SK-N-MC (cell line): Measurements from ENCODE around the gene SERINC2.

Experiments
- DNase-seq: peaks from one replicate; pipeline ENCODE4 v3.0.0-alpha.2; 2011; ENCODE audit warnings: low read depth, low spot score
- H3K27ac ChIP-seq: fragments of 200-600 bp; sonication (generic); 2 replicates; pipeline ENCODE4 v1.5.1; 2016; ENCODE audit warnings: mixed run types
- H3K36me3 ChIP-seq: fragments of 200-600 bp; sonication (generic); 2 replicates; pipeline ENCODE4 v1.6.1; 2017; ENCODE audit warnings: antibody characterized with exemption, low read length, mixed read lengths; ENCODE audit not compliant: insufficient read depth
- H3K4me3 ChIP-seq: fragments of 200-600 bp; sonication (generic); 2 replicates; pipeline ENCODE4 v1.5.1; 2016
- H3K9ac ChIP-seq: fragments of 200-600 bp; sonication (generic); 2 replicates; pipeline ENCODE4 v1.8.0; 2017; ENCODE audit warnings: mixed run types, mixed read lengths; ENCODE audit not compliant: insufficient read length
- H3K9me3 ChIP-seq: fragments of 200-600 bp; sonication (generic); 2 replicates; pipeline ENCODE4 v1.6.1; 2017; ENCODE audit warnings: low read depth, mild to moderate bottlenecking, antibody characterized with exemption, low read length, moderate library complexity, mixed read lengths
- EZH2 ChIP-seq: fragments of 200-600 bp; sonication (generic); IDR thresholded peaks from one replicate; pipeline ENCODE4 v1.6.1; 2017; ENCODE audit warnings: antibody characterized with exemption
- FOXP2 ChIP-seq: optimal IDR thresholded peaks from 2 replicates; pipeline ENCODE3; 2011; ENCODE audit warnings: mild to moderate bottlenecking, moderate library complexity; ENCODE audit not compliant: insufficient read depth; ENCODE audit errors: extremely low read length, control extremely low read depth
- POLR2AphosphoS5 ChIP-seq: IDR thresholded peaks from 2 replicates; pipeline ENCODE4 v1.6.1; 2012; ENCODE audit warnings: mild to moderate bottlenecking, low read depth, low read length, borderline replicate concordance

The SERINC2 gene

DNA sequence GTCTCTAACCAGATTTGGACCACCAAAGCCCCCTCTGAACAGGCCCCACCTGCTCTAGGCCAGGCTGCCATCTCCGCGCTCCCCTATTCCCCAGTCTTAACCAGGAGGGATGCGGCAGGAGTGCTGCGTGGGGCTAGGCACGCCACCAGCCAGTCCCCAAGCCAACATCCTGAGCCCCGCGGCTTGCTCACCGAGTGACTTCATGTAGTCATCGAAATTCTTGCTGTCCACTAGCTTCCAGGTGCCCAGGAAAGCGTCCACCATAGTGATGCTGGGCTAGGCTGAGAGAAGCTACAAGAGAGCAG lies 40.3 kb upstream of the SERINC2 start:
- Histone ChIP-seq H3K36me3 (no peaks in the 10 kb centered on the region), H3K9me3 (no peaks in the 10 kb centered on the region), H3K4me3 (peak overlapping the region; percentile 77; the same call in 1 of the 2 replicates), H3K27ac (no peak overlapping the region), H3K9ac (no peak overlapping the region)
- TF ChIP-seq EZH2 (no peak), FOXP2 (no peak), POLR2AphosphoS5 (no peak)
- no peak for DNase-seq

DNA sequence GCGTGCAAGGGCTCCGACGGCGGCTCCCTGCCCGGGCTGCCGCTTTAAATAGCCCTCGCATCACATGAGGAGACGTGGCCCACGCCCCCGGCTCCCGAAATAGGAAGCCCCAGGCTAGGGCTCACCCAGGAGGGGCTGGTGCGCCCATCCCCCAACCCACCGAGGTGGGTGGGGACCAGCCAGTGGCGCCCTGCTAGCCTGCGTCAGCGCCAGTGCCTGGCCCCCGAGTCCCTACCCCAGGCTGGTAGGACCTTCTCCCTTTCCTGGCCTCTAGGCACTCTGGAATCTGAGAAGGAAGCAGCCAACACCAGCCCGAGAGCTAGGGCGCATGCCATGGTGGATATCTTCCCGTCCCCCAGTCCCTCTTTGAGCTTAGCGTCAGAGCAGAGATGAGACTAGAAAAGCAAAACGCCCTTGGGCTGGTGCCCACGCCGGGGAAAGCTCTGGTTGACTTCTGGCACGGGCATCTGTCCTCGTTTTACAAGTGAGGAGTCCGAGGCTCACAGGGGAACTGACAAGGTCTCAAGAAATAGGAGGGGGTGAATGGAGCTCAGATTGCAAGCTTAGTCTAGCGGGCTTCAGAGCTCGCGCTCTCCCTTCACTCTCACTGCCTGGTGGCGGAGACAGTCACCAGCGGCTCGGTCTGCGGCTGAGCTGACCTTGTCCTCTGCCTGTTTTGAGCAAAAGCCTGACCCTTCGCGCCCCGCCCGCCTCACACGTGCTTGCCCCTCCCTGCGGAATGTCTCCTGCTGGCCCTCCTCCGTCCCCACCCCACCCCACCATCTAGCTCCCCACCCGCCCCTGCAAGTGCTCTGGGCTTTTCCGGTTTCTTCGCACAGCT lies 39.7 kb upstream of the SERINC2 start, which contains the start of gene FABP3:
TSS of gene FABP3 (minus strand) at position 21 of the 841 bp plus-strand sequence. CDS start 62 bp downstream, outside the sequence.
- H3K27ac ChIP-seq = no peak within 1 kb of the TSS
- DNase-seq = no peak

DNA sequence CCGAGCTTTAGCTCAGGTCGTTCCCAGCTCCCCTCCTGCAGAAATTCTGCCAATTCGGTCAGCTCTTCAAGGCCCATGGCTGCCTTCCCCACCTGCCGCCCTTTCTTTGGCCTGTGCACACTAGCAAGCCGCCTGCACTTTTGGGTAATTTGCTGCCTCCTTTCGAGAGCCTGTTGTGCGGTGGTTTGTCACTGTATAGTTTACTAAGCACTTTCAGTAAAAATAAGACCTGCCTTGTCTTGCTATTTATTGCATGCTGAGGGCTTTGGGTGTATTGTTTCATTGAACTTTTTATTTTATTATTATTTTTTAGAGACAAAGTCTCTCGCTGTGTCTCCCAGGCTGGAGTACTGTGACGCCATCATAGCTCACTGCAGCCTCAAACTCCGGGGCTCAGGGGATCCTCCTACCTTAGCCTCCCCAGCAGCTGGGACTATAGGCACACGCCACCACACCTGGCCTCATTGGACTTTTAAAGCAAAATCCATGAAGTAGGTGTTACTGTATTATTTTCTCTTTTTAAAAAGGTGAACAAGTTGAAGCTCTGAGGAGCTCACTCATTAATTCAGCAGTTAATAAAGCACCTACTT lies 39.0 kb upstream of the SERINC2 start:
- Histone ChIP-seq H3K4me3 (peak overlapping the region; percentile 77), H3K9ac (no peak overlapping the region)

More for the DNA sequence above, 39.7 kb upstream of the SERINC2 start, which contains the start of gene FABP3:
- peak; percentile 49 for TF ChIP-seq POLR2AphosphoS5
- TF ChIP-seq FOXP2 = no peak
- no peak for TF ChIP-seq EZH2
- H3K36me3 ChIP-seq = no peaks in the 10 kb centered on the region
- peak within 1 kb of the TSS; percentile 48 for H3K9ac ChIP-seq
- H3K4me3 ChIP-seq = peak within 1 kb of the TSS; percentile 77
- H3K9me3 ChIP-seq = no peaks in the 10 kb centered on the region

DNA sequence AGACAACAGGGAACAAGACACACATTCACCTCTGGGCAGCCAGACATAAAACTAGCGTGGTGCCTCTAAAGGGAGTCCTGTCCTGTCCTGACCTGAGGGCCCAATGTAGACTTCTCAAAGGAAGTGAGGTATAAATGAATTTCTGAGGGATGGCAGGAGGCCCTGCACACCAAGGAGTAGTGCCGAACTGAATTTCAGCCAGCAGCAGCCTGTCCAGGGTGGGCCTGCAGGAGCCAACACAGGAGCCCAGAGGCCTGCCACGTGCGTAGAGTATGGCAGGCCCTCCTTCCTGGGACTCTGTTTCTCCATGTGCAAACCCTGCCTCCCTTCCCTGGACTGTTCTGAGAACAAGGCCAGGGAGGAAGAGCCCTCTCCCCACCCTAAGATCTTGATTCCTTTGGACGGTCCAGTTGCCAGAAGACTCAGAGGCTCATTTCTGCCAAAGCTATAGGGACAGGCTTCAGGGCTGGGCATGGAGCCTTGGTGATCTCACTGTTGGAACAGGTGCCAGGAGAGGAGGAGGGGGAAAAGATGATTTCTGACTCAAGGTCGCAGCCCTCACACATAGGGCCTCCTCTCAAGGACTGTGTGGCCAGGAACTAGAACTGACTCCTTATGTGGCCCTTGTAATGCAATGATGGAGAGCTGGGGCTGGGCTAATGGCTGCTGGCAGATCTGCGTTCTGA lies 38.4 kb upstream of the SERINC2 start:
- Histone ChIP-seq H3K36me3 (no peaks in the 10 kb centered on the region), H3K27ac (no peak overlapping the region), H3K4me3 (no peak overlapping the region), H3K9ac (no peak overlapping the region), H3K9me3 (no peaks in the 10 kb centered on the region)
- no peak for DNase-seq
- no peak for TF ChIP-seq POLR2AphosphoS5
- TF ChIP-seq EZH2 = no peak
- no peak for TF ChIP-seq FOXP2

More for the DNA sequence above, 39.0 kb upstream of the SERINC2 start:
- DNase-seq = no peak
- Histone ChIP-seq H3K27ac (no peak overlapping the region), H3K9me3 (no peaks in the 10 kb centered on the region), H3K36me3 (no peaks in the 10 kb centered on the region)
- TF ChIP-seq EZH2 (no peak), POLR2AphosphoS5 (no peak; the same call in 1 of the 2 replicates), FOXP2 (no peak)

DNA sequence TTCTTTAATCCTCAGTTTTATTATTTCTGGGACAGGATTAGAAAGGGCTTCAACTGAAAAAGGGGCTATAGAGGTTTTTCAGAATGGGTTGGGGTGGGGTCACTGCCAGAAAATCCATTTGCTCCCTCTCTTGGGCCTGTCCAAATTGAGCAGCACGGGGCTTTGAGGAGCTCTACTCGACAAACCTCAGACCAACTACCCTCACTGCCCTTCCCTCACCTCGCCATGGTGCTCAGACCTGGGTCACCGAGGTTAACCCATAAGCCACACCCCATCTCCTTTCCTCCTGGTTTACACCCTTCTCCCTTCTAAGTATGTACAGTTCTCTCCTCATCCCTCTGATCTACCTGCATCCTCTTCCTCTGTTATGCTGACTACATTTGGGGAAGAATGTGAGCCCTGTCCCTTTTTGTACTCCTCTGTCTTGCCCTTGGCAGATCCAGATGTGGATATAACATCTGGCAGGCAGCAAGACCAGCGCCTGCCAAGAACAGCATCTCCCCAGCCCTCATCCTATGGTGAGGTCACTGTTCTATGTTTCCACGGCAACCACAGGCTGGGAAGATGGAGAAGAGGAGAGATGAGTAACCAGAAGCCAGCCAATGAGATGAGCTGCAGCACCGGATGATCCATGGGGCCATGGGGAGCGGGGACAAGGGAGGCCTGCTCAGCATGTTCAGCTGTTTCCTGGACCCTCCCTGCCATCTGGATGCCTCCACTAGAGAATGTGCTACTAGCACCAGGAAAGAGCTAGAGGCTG lies 36.5 kb upstream of the SERINC2 start:
- Histone ChIP-seq H3K9ac (no peak overlapping the region), H3K4me3 (no peak overlapping the region), H3K36me3 (no peaks in the 10 kb centered on the region), H3K9me3 (no peaks in the 10 kb centered on the region), H3K27ac (no peak overlapping the region)
- no peak for TF ChIP-seq POLR2AphosphoS5
- no peak for TF ChIP-seq FOXP2
- TF ChIP-seq EZH2 = no peak
- DNase-seq = no peak

DNA sequence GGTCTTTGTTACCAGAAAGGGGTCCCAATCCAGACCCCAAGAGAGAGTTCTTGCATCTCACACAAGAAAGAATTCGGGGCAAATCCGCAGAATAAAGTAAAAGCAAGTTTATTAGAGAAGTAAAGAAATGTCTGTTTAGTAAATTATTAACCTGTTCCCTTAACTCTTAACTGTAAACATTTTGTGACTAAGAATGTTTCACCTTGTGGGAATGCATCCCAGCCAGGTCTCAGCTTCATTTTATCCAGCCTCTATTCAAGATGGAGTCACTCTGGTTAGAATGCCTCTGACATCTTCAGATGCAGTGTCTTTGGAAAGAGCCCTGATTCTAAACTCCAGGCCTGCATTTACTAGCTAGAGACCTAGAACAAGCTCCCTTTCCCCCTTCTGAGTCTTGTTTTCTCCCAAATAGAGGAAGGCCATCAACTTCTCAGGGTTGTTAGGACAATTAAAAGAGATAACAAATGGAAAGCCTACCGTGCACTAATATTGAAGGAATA lies 35.6 kb upstream of the SERINC2 start:
- Histone ChIP-seq H3K27ac (no peak overlapping the region), H3K4me3 (no peak overlapping the region), H3K9me3 (no peaks in the 10 kb centered on the region), H3K36me3 (no peaks in the 10 kb centered on the region), H3K9ac (no peak overlapping the region)
- no peak for TF ChIP-seq EZH2
- TF ChIP-seq FOXP2 = no peak
- TF ChIP-seq POLR2AphosphoS5 = no peak
- no peak for DNase-seq

DNA sequence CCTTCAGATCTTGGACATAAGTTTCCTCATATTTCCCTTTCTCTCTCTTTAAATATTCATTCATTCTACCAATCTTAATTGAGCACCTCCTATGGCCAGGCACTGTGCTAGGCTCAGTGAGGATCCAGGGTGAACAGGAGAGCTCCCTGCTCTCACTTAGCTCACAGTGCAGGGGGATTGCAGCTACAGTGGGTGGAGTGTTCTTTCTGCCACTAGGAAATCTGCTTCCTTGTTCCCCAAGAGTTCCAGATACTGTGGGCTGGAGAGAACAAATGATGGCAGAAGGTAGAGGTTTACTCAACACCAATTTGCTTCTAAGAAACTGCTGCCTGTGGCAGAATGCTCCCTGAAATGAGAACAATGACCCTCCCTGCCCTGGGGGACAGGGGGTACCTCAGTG lies 35.0 kb upstream of the SERINC2 start:
- Histone ChIP-seq H3K9ac (no peak overlapping the region), H3K36me3 (no peaks in the 10 kb centered on the region), H3K4me3 (no peak overlapping the region), H3K27ac (no peak overlapping the region), H3K9me3 (no peaks in the 10 kb centered on the region)
- TF ChIP-seq POLR2AphosphoS5 (no peak), EZH2 (no peak), FOXP2 (no peak)
- DNase-seq = no peak

DNA sequence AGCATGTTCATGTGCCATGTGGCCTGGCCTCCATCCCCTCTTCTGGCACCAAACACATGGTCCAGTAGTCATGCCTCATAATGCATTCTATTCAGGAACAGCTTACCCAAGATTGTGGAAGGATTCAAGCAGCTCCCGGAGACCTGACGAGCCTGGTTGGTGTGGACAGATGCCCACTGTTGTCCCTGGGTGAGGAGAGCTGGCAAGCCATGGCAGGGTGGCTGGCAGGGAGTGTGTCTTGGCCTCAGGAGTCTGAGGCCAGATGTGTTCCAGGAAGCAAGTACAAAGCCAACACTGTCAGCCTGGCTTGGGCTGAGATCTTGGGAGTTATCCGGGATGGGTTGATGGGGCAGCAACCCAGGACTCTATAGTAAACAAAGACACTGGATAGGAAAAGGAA lies 32.8 kb upstream of the SERINC2 start:
- no peaks in the 10 kb centered on the region for H3K9me3 ChIP-seq
- no peak for TF ChIP-seq EZH2
- no peak for TF ChIP-seq FOXP2
- no peak for TF ChIP-seq POLR2AphosphoS5
- H3K9ac ChIP-seq = no peak overlapping the region
- no peak overlapping the region for H3K4me3 ChIP-seq
- H3K27ac ChIP-seq = no peak overlapping the region
- DNase-seq = no peak
- H3K36me3 ChIP-seq = no peaks in the 10 kb centered on the region
